GM04504 (cell line): ENCODE measurements around the gene ZNF526.
"Not testable (repeated sequence)": the region's sequence is repeated elsewhere in the genome, so short reads cannot be mapped to it uniquely, and the experiment has no call there.

Experiments
- DNase-seq: peaks from one replicate; pipeline ENCODE4 v3.0.0-alpha.2; 2012; ENCODE audit warnings: low read depth

ZNF526 gene

GRCh38 chr19:42247640-42248199 lies 27.6 kb downstream of the ZNF526 start:
- DNase-seq, result no peak

- DNase-seq, result no peak
Observed at GRCh38 chr19:42248270-42249148, 28.4 kb downstream of the ZNF526 start.

- no peak for DNase-seq
Observed at GRCh38 chr19:42249149-42249750, 29.1 kb downstream of the ZNF526 start.

GRCh38 chr19:42249769-42250168 lies 29.7 kb downstream of the ZNF526 start:
- no peak for DNase-seq

- no peak for DNase-seq
Observed at GRCh38 chr19:42250183-42250665, 30.1 kb downstream of the ZNF526 start.

GRCh38 chr19:42250666-42251531 lies 30.8 kb downstream of the ZNF526 start:
- no peak for DNase-seq

- DNase-seq, result no peak
Observed at GRCh38 chr19:42251572-42252358, 31.7 kb downstream of the ZNF526 start.

GRCh38 chr19:42252365-42253244 lies 32.5 kb downstream of the ZNF526 start:
- no peak for DNase-seq

- no peak for DNase-seq
Observed at GRCh38 chr19:42253245-42254088, 33.4 kb downstream of the ZNF526 start.

- no peak for DNase-seq
Observed at GRCh38 chr19:42254089-42254849, 34.2 kb downstream of the ZNF526 start.

GRCh38 chr19:42254850-42255765 lies 35.0 kb downstream of the ZNF526 start, which contains the start of gene ERF:
Gene ERF, minus strand, starts transcription at chr19:42255128. Its CDS starts 129 bp downstream, at chr19:42254999.
- DNase-seq, result peak; percentile 78

GRCh38 chr19:42255766-42256745 lies 35.9 kb downstream of the ZNF526 start:
- DNase-seq, result no peak

- DNase-seq, result not testable (repeated sequence)
Observed at GRCh38 chr19:42257842-42258241, 37.7 kb downstream of the ZNF526 start.

GRCh38 chr19:42261763-42262162 lies 41.7 kb downstream of the ZNF526 start:
- DNase-seq, result no peak

GRCh38 chr19:42266105-42266504 lies 46.0 kb downstream of the ZNF526 start:
- DNase-seq, result not testable (repeated sequence)
